Subcutaneous abdominal adipose tissue (tissue), 5 donors: Measurements from ENCODE around the gene SEPSECS.
A peak's percentile ranks its signal among the peaks of the same experiment; 100 is the strongest.

Source experiments
- H3K27ac ChIP-seq: one replicate; pipeline ENCODE4 v1.7.0; 2013; ENCODE audit warnings: low read depth, mild to moderate bottlenecking, inconsistent platforms, low read length, moderate library complexity
- H3K27me3 ChIP-seq, 5 donors: one replicate each; pipeline ENCODE4 v1.7.0; 2013; ENCODE audit warnings: low read length in 5 of 5, inconsistent platforms in 1 of 5; ENCODE audit not compliant: control insufficient read depth in 5 of 5, insufficient read depth in 4 of 5
- H3K36me3 ChIP-seq, 5 donors: one replicate each; pipeline ENCODE4 v1.7.0; 2013; ENCODE audit warnings: low read length in 5 of 5; ENCODE audit not compliant: control insufficient read depth in 5 of 5, insufficient read depth in 5 of 5
- H3K4me1 ChIP-seq, 5 donors: one replicate each; pipeline ENCODE4 v1.7.0; 2013; ENCODE audit warnings: low read length in 5 of 5, mild to moderate bottlenecking in 3 of 5, moderate library complexity in 1 of 5; ENCODE audit not compliant: control insufficient read depth in 5 of 5, insufficient read depth in 5 of 5
- H3K4me3 ChIP-seq, 5 donors: one replicate each; pipeline ENCODE4 v1.7.0; 2013; ENCODE audit warnings: low read length in 5 of 5, low read depth in 1 of 5
- H3K9ac ChIP-seq, 5 donors: one replicate each; pipeline ENCODE4 v1.7.0; 2013; ENCODE audit warnings: low read length in 5 of 5, mild to moderate bottlenecking in 4 of 5, moderate library complexity in 3 of 5
- H3K9me3 ChIP-seq, 5 donors: one replicate each; pipeline ENCODE4 v1.7.0; 2013; ENCODE audit warnings: low read length in 5 of 5; ENCODE audit not compliant: control insufficient read depth in 5 of 5
- donor health status: healthy.
- donor health status: healthy.
- donor health status: healthy.
- donor health status: healthy.
- donor health status: healthy.

The SEPSECS gene

DNA sequence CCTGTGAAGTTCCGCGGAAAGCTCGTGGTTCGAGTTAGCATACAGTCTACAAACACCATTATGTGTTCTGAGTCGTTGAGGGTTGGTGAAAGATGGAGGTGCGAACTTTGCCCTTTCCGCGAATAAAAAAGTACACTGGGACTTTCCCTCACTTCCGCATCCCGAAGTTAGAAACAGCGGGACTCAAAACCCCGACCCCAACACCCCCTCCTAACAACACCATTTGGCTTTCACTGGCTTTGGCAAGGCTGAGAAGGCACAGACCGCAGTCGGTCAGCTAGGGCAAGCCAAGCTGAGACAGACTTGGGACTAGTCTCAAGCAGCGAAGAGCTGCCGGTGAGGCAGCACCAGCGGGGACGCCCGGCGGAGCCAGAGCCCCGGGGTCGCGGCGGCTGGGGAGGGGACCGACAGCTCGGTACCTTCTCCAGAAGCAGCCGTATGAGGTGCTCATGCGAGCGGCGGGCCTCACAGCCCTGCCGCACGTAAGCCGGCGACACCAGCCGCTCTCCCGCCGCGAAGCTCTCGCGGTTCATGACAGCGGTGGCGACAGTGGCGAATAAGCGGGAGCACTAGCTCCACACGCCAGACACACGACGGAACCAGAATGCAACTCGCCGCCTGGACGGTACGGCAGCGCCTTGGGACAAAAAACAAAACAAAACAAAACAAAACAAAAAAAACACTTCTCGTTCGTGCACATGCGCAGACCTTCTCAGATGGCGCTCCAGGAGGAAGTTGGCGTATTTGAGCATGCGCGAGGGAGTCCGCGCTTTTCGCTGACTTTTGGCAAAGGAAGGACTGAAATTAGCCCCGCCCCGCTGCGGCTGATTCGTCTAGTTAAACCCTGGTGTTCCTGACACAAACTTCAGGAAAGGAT is at the start of gene SEPSECS:
Gene SEPSECS, minus strand, starts transcription at position 613 of the 877 bp plus-strand sequence. Its CDS starts 80 bp downstream, at position 533.
- H3K4me1 ChIP-seq, result peaks cover 0 to 29% (median 23%) of the 10 kb centered on the region in 5 donors
- peak within 1 kb of the TSS; percentile 88 for H3K27ac ChIP-seq

DNA sequence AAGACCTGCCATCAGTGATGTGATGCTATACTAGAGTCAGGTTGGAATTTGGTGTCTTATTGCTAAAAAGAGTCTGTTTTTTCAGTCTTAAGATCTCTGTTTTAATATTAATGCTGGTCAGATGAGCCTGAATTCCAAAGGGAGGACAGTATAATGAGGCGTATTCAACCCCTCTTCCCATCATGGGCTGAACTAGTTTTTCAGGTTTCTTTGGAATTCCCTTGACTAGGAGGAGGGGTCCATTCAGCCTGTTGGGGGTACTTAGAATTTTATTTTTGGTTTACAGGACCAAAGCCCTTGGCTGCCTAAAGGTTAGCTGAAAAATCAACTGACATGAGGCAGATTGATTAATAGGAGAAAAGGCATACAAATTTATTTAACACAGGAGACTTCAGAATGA is 49.5 kb upstream of the SEPSECS start:
- H3K4me3 ChIP-seq, result no peak overlapping the region
- H3K4me1 ChIP-seq, result no peaks in the 10 kb centered on the region
- no peaks in the 10 kb centered on the region for H3K36me3 ChIP-seq
- no peak overlapping the region for H3K27ac ChIP-seq
- no peak overlapping the region for H3K9ac ChIP-seq
- no peaks in the 10 kb centered on the region for H3K27me3 ChIP-seq
- H3K9me3 ChIP-seq, result peaks cover 3 to 17% (median 13%) of the 10 kb centered on the region in 5 donors

More for the DNA sequence above, at the start of gene SEPSECS:
- peak within 1 kb of the TSS; percentile 68 to 99 (median 91) for H3K9ac ChIP-seq
- H3K27me3 ChIP-seq, result no peaks in the 10 kb centered on the region
- no peaks in the 10 kb centered on the region for H3K9me3 ChIP-seq
- peak within 1 kb of the TSS; percentile 86 to 97 (median 95) for H3K4me3 ChIP-seq
- H3K36me3 ChIP-seq, result peaks cover 2 to 8% (median 6%) of the 10 kb centered on the region in 5 donors

- Histone ChIP-seq H3K4me1 (no peaks in the 10 kb centered on the region), H3K9ac (no peak overlapping the region), H3K4me3 (no peak overlapping the region), H3K27ac (no peak overlapping the region), H3K9me3 (peaks cover 0 to 13% (median 9%) of the 10 kb centered on the region in 5 donors), H3K27me3 (no peaks in the 10 kb centered on the region), H3K36me3 (no peaks in the 10 kb centered on the region)
Measured at GRCh38 chr4:25207997-25208396, 47.7 kb upstream of the SEPSECS start.

DNA sequence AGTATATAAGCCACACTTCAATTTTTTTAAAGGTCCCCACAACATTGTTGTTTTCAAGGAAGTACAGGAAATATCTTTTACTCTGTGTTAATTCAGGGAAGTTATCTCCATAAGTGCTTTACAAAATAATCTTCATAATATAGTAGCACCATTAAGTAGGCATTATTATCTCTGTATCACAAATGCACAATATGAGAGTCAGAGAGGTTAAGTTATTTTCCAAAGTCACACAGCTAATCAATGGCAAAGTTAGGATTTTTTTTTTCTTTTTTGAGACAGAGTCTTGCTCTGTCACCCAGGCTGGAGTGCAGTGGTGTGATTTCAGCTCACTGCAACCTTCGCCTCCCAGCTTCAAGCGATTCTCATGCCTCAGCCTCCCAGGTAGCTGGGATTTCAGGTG is 38.5 kb upstream of the SEPSECS start:
- Histone ChIP-seq H3K27ac (no peak overlapping the region), H3K4me1 (no peaks in the 10 kb centered on the region), H3K4me3 (no peak overlapping the region), H3K27me3 (no peaks in the 10 kb centered on the region), H3K36me3 (peaks cover 0 to 8% (median 0%) of the 10 kb centered on the region in 5 donors), H3K9me3 (no peaks in the 10 kb centered on the region), H3K9ac (no peak overlapping the region)

- Histone ChIP-seq H3K36me3 (no peaks in the 10 kb centered on the region), H3K4me1 (no peaks in the 10 kb centered on the region), H3K9ac (no peak overlapping the region), H3K27ac (no peak overlapping the region), H3K4me3 (no peak overlapping the region), H3K27me3 (no peaks in the 10 kb centered on the region), H3K9me3 (no peaks in the 10 kb centered on the region)
Measured at GRCh38 chr4:25190407-25190806, 30.2 kb upstream of the SEPSECS start.

- Histone ChIP-seq H3K27ac (no peak overlapping the region), H3K4me1 (no peaks in the 10 kb centered on the region), H3K9ac (no peak overlapping the region), H3K36me3 (no peaks in the 10 kb centered on the region), H3K4me3 (no peak overlapping the region), H3K27me3 (no peaks in the 10 kb centered on the region), H3K9me3 (no peaks in the 10 kb centered on the region)
Measured at GRCh38 chr4:25184056-25184455, 23.8 kb upstream of the SEPSECS start.

GRCh38 chr4:25182937-25183336 is 22.7 kb upstream of the SEPSECS start:
- Histone ChIP-seq H3K9ac (no peak overlapping the region), H3K4me3 (no peak overlapping the region), H3K27me3 (no peaks in the 10 kb centered on the region), H3K4me1 (no peaks in the 10 kb centered on the region), H3K36me3 (no peaks in the 10 kb centered on the region), H3K27ac (no peak overlapping the region), H3K9me3 (no peaks in the 10 kb centered on the region)

DNA sequence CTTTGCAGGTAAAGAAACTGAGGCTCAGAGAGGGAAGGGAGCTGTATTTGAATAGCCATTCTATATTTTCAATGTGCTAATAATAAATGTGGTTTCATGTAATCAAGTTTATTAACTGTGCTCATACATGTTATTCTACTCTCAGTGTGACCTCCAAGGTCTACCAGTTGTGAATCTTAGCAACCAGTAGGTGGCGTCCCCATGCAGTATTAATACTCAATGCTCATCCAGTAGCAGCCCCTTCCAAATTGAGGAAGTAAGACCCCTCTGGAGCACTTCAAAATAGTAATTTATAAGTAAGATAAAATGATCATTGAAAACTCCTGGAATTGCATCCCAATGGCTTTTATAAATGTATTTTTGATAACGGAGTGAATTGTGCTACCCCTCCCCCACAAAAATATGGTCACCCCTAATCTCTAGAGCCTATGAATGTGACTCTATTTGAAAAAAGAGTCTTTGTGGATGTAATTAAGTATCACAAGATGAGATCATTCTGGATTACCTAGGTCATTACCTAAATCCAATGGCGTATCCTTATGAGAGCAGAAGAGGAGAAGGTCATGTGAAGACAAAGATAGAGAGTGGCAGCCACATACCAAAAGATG is 20.4 kb upstream of the SEPSECS start:
- H3K27ac ChIP-seq, result no peak overlapping the region
- H3K36me3 ChIP-seq, result no peaks in the 10 kb centered on the region
- H3K4me1 ChIP-seq, result no peaks in the 10 kb centered on the region
- H3K9ac ChIP-seq, result no peak overlapping the region
- H3K27me3 ChIP-seq, result no peaks in the 10 kb centered on the region
- no peak overlapping the region for H3K4me3 ChIP-seq
- H3K9me3 ChIP-seq, result no peaks in the 10 kb centered on the region

DNA sequence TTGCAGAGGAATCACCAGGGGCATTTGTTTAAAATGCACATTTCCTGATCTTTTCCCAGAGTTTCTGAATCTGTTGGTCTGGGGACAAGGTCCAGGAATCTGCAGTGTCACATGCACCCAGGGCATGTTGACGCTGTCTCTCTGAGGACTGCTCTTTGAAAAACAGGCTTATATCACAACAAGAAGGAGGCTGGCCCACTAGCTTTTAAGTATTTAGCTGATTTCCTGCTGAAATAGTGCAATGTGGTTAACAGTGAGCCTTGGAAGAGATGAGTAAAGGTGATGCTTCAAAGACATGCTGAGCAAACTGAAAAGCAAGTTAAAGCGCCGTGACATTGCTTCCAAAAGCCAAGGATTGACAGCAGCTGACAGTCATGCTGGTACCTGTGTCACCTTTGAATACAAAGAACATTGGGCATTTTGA is 18.6 kb upstream of the SEPSECS start:
- H3K9ac ChIP-seq, result no peak overlapping the region
- no peak overlapping the region for H3K27ac ChIP-seq
- peaks cover 0 to 5% (median 2%) of the 10 kb centered on the region in 5 donors for H3K4me1 ChIP-seq
- no peaks in the 10 kb centered on the region for H3K27me3 ChIP-seq
- no peaks in the 10 kb centered on the region for H3K9me3 ChIP-seq
- H3K36me3 ChIP-seq, result no peaks in the 10 kb centered on the region
- H3K4me3 ChIP-seq, result no peak overlapping the region

DNA sequence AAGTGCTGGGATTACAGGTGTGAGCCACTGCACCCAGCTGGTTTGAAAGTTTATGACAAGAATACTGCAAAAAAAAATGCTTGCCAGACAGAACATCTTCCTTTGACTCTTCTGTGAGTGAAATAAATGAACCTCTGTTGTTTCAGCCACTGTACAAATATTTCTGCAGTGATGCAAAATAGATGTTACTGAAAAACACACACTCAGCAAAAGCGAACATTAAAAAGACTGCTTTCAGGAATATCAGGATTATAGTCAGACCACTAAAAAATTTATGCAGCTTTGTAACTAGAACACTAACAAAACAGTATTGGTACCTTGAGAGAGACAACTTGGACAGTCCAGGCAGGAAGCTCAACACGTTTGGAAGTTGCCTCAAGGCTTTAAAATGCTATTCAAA is 16.9 kb upstream of the SEPSECS start:
- Histone ChIP-seq H3K4me3 (no peak overlapping the region), H3K9ac (no peak overlapping the region), H3K36me3 (no peaks in the 10 kb centered on the region), H3K4me1 (peaks cover 7 to 21% (median 17%) of the 10 kb centered on the region in 5 donors), H3K27ac (no peak overlapping the region), H3K27me3 (no peaks in the 10 kb centered on the region), H3K9me3 (no peaks in the 10 kb centered on the region)
